ENCODE results near the gene MEF2A.

MEF2A gene

DNA sequence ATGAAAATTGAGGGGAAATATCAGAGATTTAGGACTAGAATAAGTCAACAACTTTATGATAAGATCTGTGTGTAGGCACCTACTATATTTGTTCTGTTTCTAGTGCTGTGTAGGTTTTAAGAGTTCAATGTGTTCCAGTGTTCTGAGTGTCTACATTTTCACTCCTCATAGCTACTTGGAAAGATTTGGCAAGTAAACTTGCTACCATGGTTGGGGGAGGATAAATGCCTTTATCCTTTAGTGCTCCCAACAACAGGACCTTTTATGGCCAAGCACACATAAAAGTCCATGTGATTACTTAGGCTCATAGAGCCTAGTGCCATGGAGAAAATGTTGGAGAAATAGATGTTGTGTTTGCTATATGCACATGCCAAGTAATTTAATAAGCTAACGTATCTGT is 103.5 kb downstream of the MEF2A start:
- no peak for DNase-seq (ENCODE audit: low read depth)
- H3K4me3 ChIP-seq (ENCODE audit: control insufficient read depth, low read depth, low read length) = no peak overlapping the region
- TF ChIP-seq, protein P1, sequence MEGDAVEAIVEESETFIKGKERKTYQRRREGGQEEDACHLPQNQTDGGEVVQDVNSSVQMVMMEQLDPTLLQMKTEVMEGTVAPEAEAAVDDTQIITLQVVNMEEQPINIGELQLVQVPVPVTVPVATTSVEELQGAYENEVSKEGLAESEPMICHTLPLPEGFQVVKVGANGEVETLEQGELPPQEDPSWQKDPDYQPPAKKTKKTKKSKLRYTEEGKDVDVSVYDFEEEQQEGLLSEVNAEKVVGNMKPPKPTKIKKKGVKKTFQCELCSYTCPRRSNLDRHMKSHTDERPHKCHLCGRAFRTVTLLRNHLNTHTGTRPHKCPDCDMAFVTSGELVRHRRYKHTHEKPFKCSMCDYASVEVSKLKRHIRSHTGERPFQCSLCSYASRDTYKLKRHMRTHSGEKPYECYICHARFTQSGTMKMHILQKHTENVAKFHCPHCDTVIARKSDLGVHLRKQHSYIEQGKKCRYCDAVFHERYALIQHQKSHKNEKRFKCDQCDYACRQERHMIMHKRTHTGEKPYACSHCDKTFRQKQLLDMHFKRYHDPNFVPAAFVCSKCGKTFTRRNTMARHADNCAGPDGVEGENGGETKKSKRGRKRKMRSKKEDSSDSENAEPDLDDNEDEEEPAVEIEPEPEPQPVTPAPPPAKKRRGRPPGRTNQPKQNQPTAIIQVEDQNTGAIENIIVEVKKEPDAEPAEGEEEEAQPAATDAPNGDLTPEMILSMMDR (IDR thresholded peaks at IDR 0.05; ENCODE audit: control insufficient read depth, insufficient read depth, low read depth, low read length, missing control alignments) = no peak

DNA sequence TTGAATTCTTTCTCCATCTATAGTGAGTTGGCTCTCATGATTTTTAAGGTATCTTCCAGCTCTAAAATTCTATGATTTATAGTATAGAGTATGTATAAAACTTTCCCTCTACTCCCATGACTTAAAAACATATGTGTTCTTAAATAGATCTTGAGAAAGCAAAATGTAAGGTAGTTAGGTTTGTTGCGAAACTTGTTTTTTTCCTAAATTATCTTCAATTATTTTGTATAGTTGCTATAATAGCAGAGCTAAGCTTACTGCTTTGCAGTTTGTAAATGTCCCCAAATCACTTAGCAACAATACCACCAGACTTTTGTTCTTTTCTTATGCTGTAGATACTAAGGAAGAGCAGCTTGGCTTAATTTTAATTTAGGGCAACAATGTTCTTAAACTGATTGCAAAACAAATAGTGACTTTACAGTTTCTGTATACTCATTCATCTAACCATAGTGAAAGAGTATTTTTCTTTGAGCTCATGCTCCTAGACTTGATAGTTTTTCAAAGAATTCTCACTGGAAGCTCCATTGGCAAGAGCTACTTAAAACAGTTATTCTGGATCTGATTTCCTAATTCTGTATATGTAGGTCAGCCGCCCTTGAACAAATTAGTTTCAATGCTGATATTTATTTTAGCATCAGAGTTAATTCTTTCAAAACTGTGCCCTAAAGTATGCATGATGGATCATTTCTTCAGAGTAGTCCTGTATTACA is 106.3 kb downstream of the MEF2A start:
- no peak for DNase-seq (ENCODE audit: low read depth)
- no peak overlapping the region for H3K4me3 ChIP-seq (ENCODE audit: control insufficient read depth, low read depth, low read length)
- TF ChIP-seq, protein P1 (IDR thresholded peaks at IDR 0.05; ENCODE audit: control insufficient read depth, insufficient read depth, low read depth, low read length, missing control alignments) = no peak

DNA sequence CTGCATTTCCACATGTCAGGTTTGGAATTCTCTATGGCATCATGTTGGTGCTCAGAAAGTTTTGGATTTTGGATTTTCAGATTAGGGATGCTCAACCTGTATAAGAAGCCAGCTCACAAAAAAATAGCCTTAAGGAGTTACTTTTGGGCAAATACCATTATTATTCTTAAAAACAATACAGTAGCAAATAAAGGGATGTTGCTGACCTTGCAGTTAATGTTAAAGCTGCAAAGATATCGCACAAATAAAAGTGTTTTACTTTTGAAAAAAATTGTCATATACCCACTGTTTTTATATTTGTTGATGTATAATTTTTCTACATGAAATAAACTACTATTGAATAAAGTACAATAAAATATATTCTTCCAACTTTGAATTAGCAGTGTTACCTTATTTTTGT is 107.3 kb downstream of the MEF2A start:
- no peak for DNase-seq (ENCODE audit: low read depth)
- no peak overlapping the region for H3K4me3 ChIP-seq (ENCODE audit: control insufficient read depth, low read depth, low read length)
- TF ChIP-seq, protein P1 (IDR thresholded peaks at IDR 0.05; ENCODE audit: control insufficient read depth, insufficient read depth, low read depth, low read length, missing control alignments) = no peak

DNA sequence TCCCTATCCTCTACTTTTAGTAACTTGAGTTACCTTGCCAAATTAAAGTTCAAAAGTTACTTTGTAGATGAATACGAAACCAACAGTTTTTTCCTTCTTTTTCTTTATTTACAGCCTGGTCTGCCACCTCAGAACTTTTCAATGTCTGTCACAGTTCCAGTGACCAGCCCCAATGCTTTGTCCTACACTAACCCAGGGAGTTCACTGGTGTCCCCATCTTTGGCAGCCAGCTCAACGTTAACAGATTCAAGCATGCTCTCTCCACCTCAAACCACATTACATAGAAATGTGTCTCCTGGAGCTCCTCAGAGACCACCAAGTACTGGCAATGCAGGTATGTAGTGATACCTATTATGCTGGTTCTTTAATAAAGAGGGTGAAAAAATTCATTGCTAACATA is 108.5 kb downstream of the MEF2A start:
- DNase-seq (ENCODE audit: low read depth) = no peak
- no peak overlapping the region for H3K4me3 ChIP-seq (ENCODE audit: control insufficient read depth, low read depth, low read length)
- TF ChIP-seq, protein P1 (IDR thresholded peaks at IDR 0.05; ENCODE audit: control insufficient read depth, insufficient read depth, low read depth, low read length, missing control alignments) = no peak

DNA sequence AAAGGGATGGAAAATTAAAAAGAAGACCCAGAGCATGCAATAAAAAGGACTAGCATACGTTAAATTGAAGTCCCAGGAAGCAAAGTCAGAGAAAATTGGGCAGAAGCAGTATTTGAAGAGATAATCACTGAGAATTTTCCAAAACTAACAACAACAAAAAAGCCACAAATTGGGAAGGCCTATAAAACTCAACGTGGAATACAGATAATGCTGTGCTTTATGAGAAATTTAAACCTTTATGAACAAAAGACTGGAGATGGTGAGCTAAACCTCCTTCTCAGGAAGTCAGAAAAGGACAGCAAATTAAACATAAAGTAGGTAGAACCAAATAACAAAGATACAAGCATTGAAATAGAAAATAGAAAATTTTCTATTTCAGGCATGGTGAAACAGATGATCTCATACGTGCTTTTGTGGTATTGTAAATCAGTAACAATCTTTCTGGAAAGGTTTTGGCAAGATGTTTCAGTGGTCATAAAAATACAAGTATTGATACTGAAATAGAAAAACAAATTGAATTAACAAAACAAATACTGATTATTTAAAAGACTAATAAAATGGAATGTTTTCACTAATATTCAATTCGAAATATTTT is 111.9 kb downstream of the MEF2A start:
- no peak overlapping the region for H3K4me3 ChIP-seq (ENCODE audit: control insufficient read depth, low read depth, low read length)
- TF ChIP-seq, protein P1 (IDR thresholded peaks at IDR 0.05; ENCODE audit: control insufficient read depth, insufficient read depth, low read depth, low read length, missing control alignments) = no peak
- DNase-seq (ENCODE audit: low read depth) = no peak

DNA sequence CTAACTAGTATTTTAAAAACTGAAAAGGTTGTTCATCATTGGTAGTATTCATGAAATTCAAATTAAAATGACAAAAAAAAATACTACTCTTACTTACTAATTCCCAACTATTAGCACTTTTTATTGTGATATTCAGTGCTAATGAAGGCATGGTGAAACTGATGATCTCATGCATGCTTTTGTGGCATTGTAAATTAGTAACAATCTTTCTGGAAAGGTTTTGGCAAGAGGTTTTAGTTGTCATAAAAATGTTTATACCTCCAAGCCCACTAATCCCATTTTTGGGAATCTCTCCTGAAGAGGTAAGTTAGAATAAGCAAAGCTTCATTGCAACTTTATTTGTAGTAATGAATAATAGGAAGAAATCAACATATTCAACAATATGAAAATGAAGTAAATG is 114.5 kb downstream of the MEF2A start:
- TF ChIP-seq, protein P1 (IDR thresholded peaks at IDR 0.05; ENCODE audit: control insufficient read depth, insufficient read depth, low read depth, low read length, missing control alignments) = no peak

More for the DNA sequence above, 114.5 kb downstream of the MEF2A start:
- no peak for DNase-seq (ENCODE audit: low read depth)
- no peak overlapping the region for H3K4me3 ChIP-seq (ENCODE audit: control insufficient read depth, low read depth, low read length)

Data from AG09309 (cell line).